ENCODE data around the gene KIF26B.

KIF26B gene

DNA sequence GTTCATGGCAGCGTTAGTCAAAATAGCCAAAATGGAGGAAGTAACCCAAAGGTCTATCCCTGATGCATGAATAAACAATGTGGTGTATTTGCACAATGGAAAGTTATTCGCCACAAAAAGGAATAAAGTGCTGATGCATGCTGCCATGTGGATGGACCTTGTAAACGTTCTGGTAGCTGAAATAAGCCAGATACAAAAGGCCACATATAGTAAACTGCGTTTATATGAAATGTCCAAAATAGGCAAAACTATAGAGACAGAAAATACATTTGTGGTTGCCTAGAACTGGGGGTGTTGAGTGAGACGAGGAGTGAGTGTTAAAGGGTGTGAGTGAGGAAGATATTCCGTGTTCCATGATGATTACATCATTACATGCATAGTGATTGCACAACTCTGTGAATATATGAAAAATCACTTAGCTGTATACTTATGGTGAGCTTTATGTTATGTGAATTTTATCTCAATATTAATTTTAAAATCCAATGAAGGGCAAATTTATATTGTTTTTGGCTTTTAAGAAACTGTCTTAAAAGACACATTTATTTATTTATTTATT lies 321.3 kb downstream of the KIF26B start:
- no peak for DNase-seq

- no peak for DNase-seq
These were observed 323.2 kb downstream of the KIF26B start for GRCh38 chr1:245477941-245478340.

- DNase-seq, result no peak
These were observed 325.8 kb downstream of the KIF26B start for GRCh38 chr1:245480393-245481120.

DNA sequence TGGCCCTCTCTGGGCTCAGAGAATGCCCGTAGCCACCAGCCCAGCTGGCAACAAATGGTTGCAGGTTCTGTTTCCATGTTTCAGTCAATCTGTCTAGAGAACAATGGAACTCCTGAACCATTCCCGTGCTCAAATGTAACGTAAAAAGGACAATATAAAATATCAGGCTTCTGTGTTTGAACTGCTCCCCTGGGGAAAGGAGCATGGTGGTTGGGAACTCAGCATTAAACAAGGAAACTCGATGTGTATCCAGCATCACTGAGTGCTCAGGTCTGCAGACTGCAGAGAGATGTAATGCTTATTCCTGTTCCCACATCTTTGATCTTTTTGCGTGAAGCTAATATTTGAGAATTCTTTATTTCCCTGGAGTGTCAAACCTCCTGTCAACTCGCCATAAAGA lies 326.5 kb downstream of the KIF26B start:
- DNase-seq, result no peak

DNA sequence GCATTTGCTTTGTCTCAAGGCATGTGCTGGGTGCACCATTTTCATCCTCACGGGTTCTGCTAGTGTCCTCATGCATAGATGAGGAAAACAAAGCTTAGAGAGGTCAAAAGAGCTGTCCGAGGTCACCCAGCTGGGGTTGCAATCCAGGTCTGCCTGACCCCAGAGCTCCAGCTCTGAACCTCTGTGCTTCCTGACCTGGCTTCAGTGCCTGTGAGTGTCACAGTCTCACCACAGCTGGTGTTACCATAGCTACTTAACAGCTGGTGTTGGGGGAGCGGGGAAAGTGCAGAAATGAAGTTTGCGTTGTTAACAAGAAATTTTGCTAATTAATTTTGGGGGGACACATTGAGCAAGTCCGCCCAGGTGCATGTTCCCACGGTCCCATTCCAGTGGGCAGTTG lies 328.5 kb downstream of the KIF26B start:
- DNase-seq, result no peak

DNA sequence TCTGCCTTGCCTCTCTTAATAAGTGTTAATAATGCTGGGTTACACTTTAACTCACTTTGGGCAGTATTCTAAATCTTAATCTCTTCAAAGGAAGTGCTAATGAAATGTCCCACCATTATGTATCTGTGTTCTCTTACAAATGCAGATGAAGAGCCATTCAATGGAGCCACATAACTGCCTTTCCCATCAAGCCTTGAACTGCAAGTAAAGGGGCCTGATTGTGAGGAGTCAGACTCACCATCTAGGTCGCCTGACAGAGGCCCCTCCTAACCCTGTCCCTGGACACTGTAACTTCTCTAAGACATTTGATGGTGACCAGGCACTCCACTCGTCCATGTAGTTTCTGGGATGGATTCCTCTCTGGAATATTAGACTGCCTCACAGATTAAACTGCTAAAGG lies 329.4 kb downstream of the KIF26B start:
- no peak for DNase-seq

GRCh38 chr1:245485996-245486395 lies 331.2 kb downstream of the KIF26B start:
- no peak for DNase-seq

DNA sequence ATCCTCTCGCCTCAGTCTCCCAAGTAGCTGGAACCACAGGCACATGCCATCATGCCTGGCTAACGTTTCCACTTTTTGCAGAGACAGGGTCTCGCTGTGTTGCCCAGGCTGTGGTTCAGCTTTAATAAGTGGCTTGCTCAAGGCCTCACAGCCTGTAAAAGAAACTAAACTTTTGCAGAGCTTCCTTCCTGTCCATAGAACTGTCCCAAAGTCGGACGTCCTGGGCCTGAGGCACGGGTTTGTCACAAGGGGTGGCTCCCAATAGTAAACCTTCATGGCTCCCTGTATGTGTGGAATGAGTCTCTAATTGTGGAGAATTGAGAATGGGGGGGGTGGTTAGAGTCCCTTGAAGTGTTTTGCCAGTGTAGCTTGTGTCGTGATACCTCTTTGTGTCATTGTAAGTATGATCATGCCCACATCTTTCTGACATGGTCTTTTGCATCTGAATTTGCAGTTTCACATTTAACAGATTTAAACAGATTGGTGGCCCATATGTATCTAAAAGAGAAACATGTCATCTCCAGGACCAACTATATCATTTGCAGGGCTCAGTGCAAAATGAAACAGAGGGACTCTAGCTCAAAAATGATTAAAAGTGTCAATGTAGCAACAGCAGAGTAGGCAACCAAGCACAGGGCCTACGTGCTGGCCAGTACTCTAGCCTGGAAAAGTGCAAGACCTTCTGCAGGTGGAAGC lies 332.1 kb downstream of the KIF26B start:
- no peak for DNase-seq

DNA sequence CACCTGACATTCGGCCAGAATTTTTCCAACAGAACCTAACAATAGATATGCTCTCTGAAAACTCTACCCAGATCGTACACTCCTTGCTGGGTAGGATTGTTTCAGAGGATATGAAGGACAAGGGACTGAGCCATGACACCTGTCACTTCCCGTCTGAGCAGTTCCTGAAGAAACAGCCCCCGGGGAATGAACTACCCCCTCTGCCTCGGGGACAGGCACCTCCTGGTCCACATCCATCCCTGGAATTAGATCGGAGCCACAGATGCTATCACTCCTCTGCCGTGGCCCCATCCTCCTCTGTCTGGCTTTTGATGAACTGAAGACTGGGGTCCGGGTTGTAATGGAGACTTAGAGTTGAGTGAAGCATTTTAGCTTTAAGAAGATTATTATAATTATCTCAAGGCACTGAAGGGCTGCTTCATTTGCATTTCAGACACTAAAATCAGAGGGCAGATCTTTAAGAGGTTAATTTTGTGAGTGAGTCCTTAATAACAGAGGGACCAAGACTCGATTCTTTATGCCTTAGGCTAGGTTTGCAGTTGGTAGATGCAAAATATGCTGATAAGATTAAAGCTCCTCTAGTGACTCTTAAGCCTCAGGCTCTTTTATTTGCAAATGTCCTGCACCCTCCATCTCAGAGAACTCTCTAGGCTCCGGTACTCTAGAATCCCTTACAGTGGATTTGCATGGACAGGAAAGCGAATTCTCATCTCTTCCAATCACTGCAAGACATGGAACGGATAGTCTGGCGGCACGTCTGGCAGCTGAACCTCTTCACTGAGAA lies 333.8 kb downstream of the KIF26B start:
- no peak for DNase-seq

- no peak for DNase-seq
These were observed 335.1 kb downstream of the KIF26B start for GRCh38 chr1:245489838-245490237.

- DNase-seq, result no peak
These were observed 338.2 kb downstream of the KIF26B start for GRCh38 chr1:245493029-245493428.

DNA sequence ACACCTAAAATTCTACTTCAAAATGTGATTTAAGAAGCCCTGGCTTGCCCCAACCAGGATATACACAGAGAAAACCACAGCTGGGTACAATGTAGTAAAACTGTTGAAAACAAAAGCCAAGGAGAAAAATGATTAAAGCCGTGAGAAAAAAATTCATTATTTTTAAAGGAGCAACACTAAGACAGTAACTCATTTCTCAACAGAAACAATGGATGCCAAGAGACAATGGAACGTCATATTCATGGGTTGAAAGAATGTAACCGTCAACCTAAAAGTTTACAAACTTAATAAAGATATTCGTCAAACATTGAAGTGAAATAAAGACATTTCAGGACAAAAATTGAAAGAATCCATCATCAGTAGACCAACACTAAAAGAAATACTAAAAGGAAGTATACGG lies 340.9 kb downstream of the KIF26B start:
- no peak for DNase-seq

DNA sequence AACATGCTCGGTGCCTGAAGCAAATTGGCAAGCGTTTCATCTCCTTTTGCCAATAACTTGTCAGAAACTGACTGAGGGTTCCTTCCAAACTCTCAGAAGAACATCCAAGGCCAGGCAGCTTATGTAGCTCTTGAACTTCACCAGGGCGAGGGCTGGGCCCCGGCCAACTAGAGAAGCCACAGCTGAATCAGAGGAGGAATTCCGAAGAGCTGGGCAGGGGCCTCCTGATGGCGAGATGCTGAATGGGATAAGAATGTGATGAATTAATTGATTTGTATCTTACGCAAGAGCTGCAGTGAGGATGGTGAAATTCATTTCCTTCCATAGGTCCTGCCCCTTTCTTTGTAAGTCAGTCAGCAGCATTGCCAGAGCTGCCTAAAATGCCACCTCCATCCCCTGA lies 345.8 kb downstream of the KIF26B start:
- DNase-seq, result no peak

- DNase-seq, result no peak
These were observed 346.8 kb downstream of the KIF26B start for GRCh38 chr1:245501633-245502032.

DNA sequence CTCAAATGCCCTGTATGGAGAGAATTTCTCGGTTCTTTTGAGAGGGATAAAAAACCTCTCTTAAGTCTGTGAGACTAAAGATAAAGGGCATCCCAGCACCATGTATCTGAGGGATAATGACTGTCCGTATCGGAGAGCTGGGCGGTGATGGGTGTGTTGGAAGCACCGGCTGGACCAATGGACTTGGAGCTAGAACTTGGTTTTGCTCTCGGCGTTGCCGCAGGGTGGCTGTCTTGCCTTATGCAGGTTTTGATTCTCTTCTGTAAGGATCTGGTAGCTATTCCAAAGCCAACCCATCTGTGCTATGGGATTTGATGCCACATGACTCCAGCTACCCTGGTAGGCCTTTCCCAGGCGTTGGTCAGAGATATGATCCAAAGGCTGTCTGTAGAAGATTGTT lies 348.8 kb downstream of the KIF26B start:
- DNase-seq, result no peak

- DNase-seq, result no peak
These were observed 355.4 kb downstream of the KIF26B start for GRCh38 chr1:245510144-245510543.

DNA sequence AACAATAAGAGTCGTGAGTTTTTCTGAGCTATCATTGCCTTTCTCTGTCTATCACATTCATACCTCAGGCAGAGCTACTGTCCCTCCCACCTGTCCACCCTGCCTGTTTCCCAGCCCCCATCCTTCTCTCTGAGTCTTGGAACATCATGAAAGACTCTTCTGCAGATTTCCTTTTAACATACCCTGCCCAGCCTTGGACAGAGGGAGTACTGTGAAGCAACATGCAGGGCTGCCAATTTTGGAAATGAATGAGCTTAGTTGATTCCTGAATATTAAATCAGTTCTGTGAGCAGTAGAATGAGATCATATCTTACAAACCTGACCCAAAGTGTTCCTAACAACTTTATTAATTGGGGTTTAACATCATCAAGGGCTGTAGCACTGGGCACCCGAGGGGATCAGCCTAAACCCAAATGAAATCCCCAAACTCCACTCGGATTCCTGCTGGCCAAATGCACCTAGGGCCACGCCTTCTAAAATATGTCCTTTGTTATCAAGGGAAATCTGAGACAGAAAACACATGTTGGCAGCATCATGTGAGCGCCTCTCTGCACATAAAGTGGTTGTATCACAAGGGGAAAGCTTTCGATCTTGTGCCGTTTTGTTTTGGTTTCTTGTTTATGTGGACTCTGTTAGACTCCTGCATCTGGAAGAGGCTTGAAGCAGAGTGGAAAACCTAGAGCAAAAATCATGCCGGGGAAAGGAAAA lies 357.6 kb downstream of the KIF26B start:
- DNase-seq, result no peak

DNA sequence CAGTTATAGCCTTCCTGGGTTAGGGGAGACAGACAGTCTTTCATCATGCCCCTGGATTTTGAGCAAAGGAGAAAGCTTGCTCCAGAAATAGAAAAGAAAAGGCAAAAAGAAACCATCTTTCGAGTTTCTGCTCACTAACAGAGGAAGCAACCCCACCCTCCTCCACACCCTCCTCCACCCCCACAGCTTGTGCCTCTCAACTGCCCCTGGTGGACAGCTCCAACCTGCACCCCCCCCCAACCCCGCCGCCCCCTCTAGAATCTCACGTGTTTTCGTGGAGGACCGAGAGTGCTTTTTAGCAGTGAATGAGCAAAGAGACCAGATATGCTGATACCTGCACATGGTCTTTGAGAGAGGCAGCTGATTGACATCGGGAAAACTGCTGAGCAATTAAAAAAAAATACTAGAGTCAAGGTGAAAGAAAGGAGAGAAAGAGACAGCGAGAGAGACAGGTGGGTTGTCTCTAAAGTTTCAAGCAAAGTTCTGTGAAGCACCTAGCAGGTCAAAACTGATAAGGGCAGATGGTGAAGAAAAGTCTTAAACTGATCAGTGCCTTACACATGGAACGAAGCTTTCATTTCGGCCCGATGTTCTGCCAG lies 358.3 kb downstream of the KIF26B start:
- no peak for DNase-seq

- DNase-seq, result no peak
These were observed 361.5 kb downstream of the KIF26B start for GRCh38 chr1:245516284-245516759.

GRCh38 chr1:245520611-245521010 lies 365.8 kb downstream of the KIF26B start:
- DNase-seq, result no peak

- no peak for DNase-seq
These were observed 371.4 kb downstream of the KIF26B start for GRCh38 chr1:245526141-245526540.

GRCh38 chr1:245528258-245528635 lies 373.5 kb downstream of the KIF26B start:
- DNase-seq, result no peak
